ENCODE data around the gene DCPS.

DCPS gene

GRCh38 chr11:126313826-126314225 lies 10.0 kb downstream of the DCPS start:
- H3K4me3 ChIP-seq (ENCODE audit: low read depth, low read length) = no peak overlapping the region
- TF ChIP-seq CTCF (IDR thresholded peaks at IDR 0.05; ENCODE audit: low read depth, low read length) = no peak

DNA sequence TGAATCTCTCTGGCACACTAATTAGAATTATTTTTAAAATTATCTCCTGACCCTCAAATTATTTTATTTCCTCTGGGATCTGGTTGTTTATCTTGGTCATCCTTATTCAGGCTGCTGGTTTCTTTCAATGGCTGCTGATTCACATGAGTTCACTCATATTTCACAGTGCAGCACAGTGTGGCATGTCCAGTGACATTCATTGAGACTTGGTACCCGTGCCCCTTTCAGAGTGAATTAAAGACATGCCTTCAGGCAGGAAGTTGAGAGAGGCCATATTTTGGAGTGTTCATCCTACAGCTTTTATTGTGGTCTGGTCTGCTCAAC lies 13.5 kb downstream of the DCPS start:
- no peak for TF ChIP-seq CTCF (IDR thresholded peaks at IDR 0.05; ENCODE audit: low read depth, low read length)
- H3K4me3 ChIP-seq (ENCODE audit: low read depth, low read length) = no peak overlapping the region; the same call in 1 of the 2 replicates

- peak overlapping the region; percentile 29 for H3K4me3 ChIP-seq (ENCODE audit: low read depth, low read length)
Measured at GRCh38 chr11:126317756-126318573, 14.1 kb downstream of the DCPS start.

GRCh38 chr11:126318574-126319373 lies 14.9 kb downstream of the DCPS start:
- peak overlapping the region; percentile 29 for H3K4me3 ChIP-seq (ENCODE audit: low read depth, low read length)

More at GRCh38 chr11:126317756-126318573, 14.1 kb downstream of the DCPS start:
- TF ChIP-seq CTCF (IDR thresholded peaks at IDR 0.05; ENCODE audit: low read depth, low read length) = no peak

DNA sequence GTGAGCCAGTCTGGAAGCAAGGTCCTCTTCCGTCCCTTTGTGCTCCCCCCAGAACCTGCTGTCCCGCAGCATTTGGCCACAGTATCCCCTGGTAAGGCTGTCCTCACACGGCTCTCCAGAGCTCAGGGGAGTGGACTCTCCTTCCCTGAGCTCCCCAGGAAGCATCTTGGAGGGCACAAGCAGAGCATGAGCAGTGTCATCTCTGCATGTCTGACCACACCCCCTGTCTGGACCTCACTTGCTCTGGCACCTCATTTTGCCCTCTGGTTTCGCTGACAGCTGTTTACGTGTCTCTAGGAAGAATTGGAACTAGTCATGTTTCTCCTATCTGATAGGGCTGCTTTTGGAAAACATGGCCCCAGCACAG lies 15.5 kb downstream of the DCPS start:
- TF ChIP-seq CTCF (IDR thresholded peaks at IDR 0.05; ENCODE audit: low read depth, low read length) = no peak
- no peak overlapping the region for H3K4me3 ChIP-seq (ENCODE audit: low read depth, low read length)

More at GRCh38 chr11:126318574-126319373, 14.9 kb downstream of the DCPS start:
- no peak for TF ChIP-seq CTCF (IDR thresholded peaks at IDR 0.05; ENCODE audit: low read depth, low read length)

DNA sequence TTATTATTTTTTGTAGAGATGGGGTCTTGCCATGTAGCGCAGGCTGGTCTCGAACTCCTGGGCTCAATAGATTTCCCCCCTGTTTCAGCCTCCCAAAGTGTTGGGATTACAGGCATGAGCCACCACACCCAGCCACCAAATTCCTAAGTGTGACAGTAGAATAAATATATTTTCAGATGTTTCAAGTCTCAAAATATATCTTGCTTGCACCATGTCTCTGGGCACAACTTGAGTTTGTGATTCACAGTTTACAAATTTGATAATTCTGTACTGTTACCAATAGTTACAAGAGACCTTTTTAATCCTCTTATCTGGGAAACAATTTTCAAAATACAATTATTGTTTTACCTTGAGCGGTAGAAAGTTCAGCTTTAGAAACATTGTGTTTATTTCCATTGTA lies 19.1 kb downstream of the DCPS start:
- no peak for TF ChIP-seq CTCF (IDR thresholded peaks at IDR 0.05; ENCODE audit: low read depth, low read length)
- no peak overlapping the region for H3K4me3 ChIP-seq (ENCODE audit: low read depth, low read length)
